Testis (tissue), 3 donors: ENCODE measurements around the gene TMED6. TPM values are rescaled to one million over a fixed set of nuclear protein-coding genes. Genes with fewer than 3 reads are reported as not detected.

Source experiments
- DNase-seq: peaks from one replicate; pipeline ENCODE4 v3.0.0-alpha.2; 2019
- H3K27ac ChIP-seq, 2 donors: fragments of 200-600 bp; sonication (generic); one replicate each; pipeline ENCODE4 v1.5.1; 2019
- H3K27me3 ChIP-seq: fragments of 200-600 bp; sonication (generic); one replicate; pipeline ENCODE4 v1.5.1; 2019
- H3K36me3 ChIP-seq: fragments of 200-600 bp; sonication (generic); one replicate; pipeline ENCODE4 v1.5.1; 2017; ENCODE audit warnings: low read depth; ENCODE audit errors: missing control alignments
- H3K4me1 ChIP-seq: fragments of 200-600 bp; sonication (generic); one replicate; pipeline ENCODE4 v1.5.1; 2019
- H3K4me3 ChIP-seq, 2 donors: fragments of 200-600 bp; sonication (generic); one replicate each; pipeline ENCODE4 v1.5.1; 2017 to 2019
- H3K9me3 ChIP-seq: fragments of 200-600 bp; sonication (generic); one replicate; pipeline ENCODE4 v1.5.1; 2017
- CTCF ChIP-seq, 3 experiments: fragments of 450-650 bp in 2 of 3; fragments of 200-600 bp in 1 of 3; sonication (generic) in 1 of 3; IDR thresholded peaks; one replicate each; pipeline ENCODE4 v1.5.1; 2016 to 2019; ENCODE audit warnings: antibody characterized with exemption in 3 of 3, mild to moderate bottlenecking in 2 of 3, moderate library complexity in 1 of 3
- POLR2A ChIP-seq: fragments of 450-650 bp; IDR thresholded peaks from one replicate; pipeline ENCODE4 v1.6.1; 2017; ENCODE audit warnings: antibody characterized with exemption, mild to moderate bottlenecking, moderate library complexity
- WGBS, 2 donors: methylation state at CpG; one replicate each; pipeline ENCODE4 v1.1.5; 2018; 5-methylcytosine and 5-hydroxymethylcytosine counted together
- intact Hi-C: fragments of 100-400 bp; cut with DNase I; formaldehyde crosslinking; loops from one replicate; pipeline ENCODE4 v1.15.1; 2023; ENCODE audit warnings: low total_unique reads
- polyA plus RNA-seq: library from polyadenylated mRNA; stranded (reverse); fragments of 350-450 nt; fragmentation: Illumina TruSeq; extraction: RNeasy Lipid Tissue Mini Kit (QIAGEN cat#74804); gene quantifications from one replicate; pipeline ENCODE4 v1.2.3, GENCODE V29; 2014; ENCODE audit warnings: low read depth, low replicate concordance; ENCODE audit not compliant: insufficient read depth
- total RNA-seq, 2 donors: library from RNA; depleted of rRNA; stranded (reverse); fragments of >200 nt; gene quantifications; one replicate each; pipeline ENCODE4 v1.2.3, GENCODE V29; 2016

Gene TMED6
- total and polyA plus RNA-seq, 3 donors from 2014 or later = 1.4 to 1.6 TPM; not detected in 1

- Histone ChIP-seq H3K27ac (no peak overlapping the region), H3K9me3 (no peaks in the 10 kb centered on the region), H3K36me3 (no peaks in the 10 kb centered on the region), H3K27me3 (no peaks in the 10 kb centered on the region), H3K4me1 (no peaks in the 10 kb centered on the region), H3K4me3 (no peak overlapping the region)
- no peak for DNase-seq
- intact Hi-C loops = no loop called here
- 97% methylated on average over 10 of the region's 10 CpGs for WGBS, 2 donors
- no peak for TF ChIP-seq POLR2A
Measured at GRCh38 chr16:69376393-69377059, 24.9 kb upstream of the TMED6 start.

- no peak for DNase-seq
- Histone ChIP-seq H3K4me3 (no peak overlapping the region), H3K36me3 (no peaks in the 10 kb centered on the region), H3K4me1 (no peaks in the 10 kb centered on the region), H3K27me3 (no peaks in the 10 kb centered on the region), H3K27ac (no peak overlapping the region), H3K9me3 (no peaks in the 10 kb centered on the region)
- 86 to 92% methylated on average over 1 of the region's 1 CpG for WGBS, 2 donors
- TF ChIP-seq POLR2A (no peak), CTCF (IDR thresholded peaks at IDR 0.05) (no peak)
- intact Hi-C loops = no loop called here
Measured at GRCh38 chr16:69373019-69373418, 21.4 kb upstream of the TMED6 start.

- Histone ChIP-seq H3K27ac (no peak overlapping the region), H3K36me3 (no peaks in the 10 kb centered on the region), H3K4me1 (no peaks in the 10 kb centered on the region), H3K27me3 (no peaks in the 10 kb centered on the region), H3K4me3 (no peak overlapping the region), H3K9me3 (no peaks in the 10 kb centered on the region)
- WGBS, 2 donors = 92 to 93% methylated on average over 2 of the region's 2 CpGs
- TF ChIP-seq POLR2A = no peak
- no peak for TF ChIP-seq CTCF (IDR thresholded peaks at IDR 0.05)
- DNase-seq = no peak
- intact Hi-C loops = no loop called here
Measured at GRCh38 chr16:69371564-69371963, 20.0 kb upstream of the TMED6 start.

- 90 to 97% methylated on average over 4 of the region's 4 CpGs for WGBS, 2 donors
- TF ChIP-seq POLR2A (no peak), CTCF (IDR thresholded peaks at IDR 0.05) (no peak)
- Histone ChIP-seq H3K27me3 (no peaks in the 10 kb centered on the region), H3K4me3 (no peak overlapping the region), H3K27ac (no peak overlapping the region), H3K9me3 (no peaks in the 10 kb centered on the region), H3K4me1 (no peaks in the 10 kb centered on the region), H3K36me3 (no peaks in the 10 kb centered on the region)
- intact Hi-C loops = no loop called here
- DNase-seq = no peak
Measured at GRCh38 chr16:69368866-69369265, 17.3 kb upstream of the TMED6 start.

- Histone ChIP-seq H3K27ac (no peak overlapping the region), H3K27me3 (no peaks in the 10 kb centered on the region), H3K36me3 (no peaks in the 10 kb centered on the region), H3K9me3 (no peaks in the 10 kb centered on the region), H3K4me1 (no peaks in the 10 kb centered on the region), H3K4me3 (no peak overlapping the region)
- WGBS, 2 donors = 76 to 82% methylated on average over 7 of the region's 7 CpGs
- intact Hi-C loops = no loop called here
- TF ChIP-seq CTCF (IDR thresholded peaks at IDR 0.05) (no peak), POLR2A (no peak)
- DNase-seq = no peak
Measured at GRCh38 chr16:69367980-69368379, 16.4 kb upstream of the TMED6 start.
